Keratinocyte (primary cell): ENCODE data around the gene RAET1G. TPM values are rescaled to one million over a fixed set of nuclear protein-coding genes. Genes with fewer than 3 reads are reported as not detected.

Source experiments
- DNase-seq: peaks from one replicate; pipeline ENCODE4 v3.0.0-alpha.2; 2011; ENCODE audit warnings: low read depth, missing footprints, low spot score
- FAIRE-seq: peaks from 2 replicates; lab custom pipeline; 2011; peaks lifted over from hg19 to GRCh38; lab: Jason Lieb, UNC
- H2AFZ ChIP-seq: 2 replicates; pipeline ENCODE4 v1.6.0; 2012; ENCODE audit warnings: low read length, control low read depth, inconsistent platforms; ENCODE audit not compliant: control insufficient read depth
- H3K27ac ChIP-seq: 2 replicates; pipeline ENCODE4 v1.5.1; 2011; ENCODE audit warnings: low read length; ENCODE audit not compliant: control insufficient read depth, insufficient read depth
- H3K27me3 ChIP-seq: 3 replicates; pipeline ENCODE4 v1.6.0; 2011; ENCODE audit warnings: low read length; ENCODE audit not compliant: control insufficient read depth, insufficient read depth; ENCODE audit errors: extremely low read depth
- H3K36me3 ChIP-seq, 2 experiments: 2 replicates in 1 of 2; 3 replicates in 1 of 2; pipeline ENCODE4 v1.5.1; 2011; ENCODE audit warnings: low read length in 2 of 2, mild to moderate bottlenecking in 1 of 2; ENCODE audit not compliant: control insufficient read depth in 2 of 2, insufficient read depth in 2 of 2; ENCODE audit errors: extremely low read depth in 1 of 2
- H3K4me1 ChIP-seq: 3 replicates; pipeline ENCODE4 v1.5.1; 2011; ENCODE audit warnings: low read length; ENCODE audit not compliant: control insufficient read depth, insufficient read depth; ENCODE audit errors: extremely low read depth
- H3K4me2 ChIP-seq: 3 replicates; pipeline ENCODE4 v1.6.0; 2011; ENCODE audit warnings: low read depth, low read length; ENCODE audit not compliant: control insufficient read depth, insufficient read depth; ENCODE audit errors: extremely low read depth
- H3K4me3 ChIP-seq, 3 experiments: fragments of 200-600 bp in 1 of 3; sonication (generic) in 1 of 3; 2 replicates in 2 of 3; 3 replicates in 1 of 3; pipeline ENCODE4 v1.5.1; 2011 to 2016; ENCODE audit warnings: low read length in 3 of 3, mild to moderate bottlenecking in 3 of 3, control low read depth in 2 of 3, inconsistent platforms in 1 of 3, low read depth in 1 of 3, mixed read lengths in 1 of 3, mixed run types in 1 of 3, moderate library complexity in 1 of 3; ENCODE audit not compliant: control insufficient read depth in 2 of 3, insufficient read depth in 2 of 3; ENCODE audit errors: extremely low read depth in 1 of 3
- H3K79me2 ChIP-seq: 2 replicates; pipeline ENCODE4 v1.6.0; 2012; ENCODE audit warnings: low read length; ENCODE audit not compliant: control insufficient read depth, insufficient read depth
- H3K9ac ChIP-seq: 3 replicates; pipeline ENCODE4 v1.6.0; 2011; ENCODE audit warnings: low read length; ENCODE audit not compliant: control insufficient read depth, insufficient read depth; ENCODE audit errors: extremely low read depth
- H3K9me1 ChIP-seq: 3 replicates; pipeline ENCODE4 v1.6.0; 2011; ENCODE audit warnings: low read length; ENCODE audit not compliant: control insufficient read depth, insufficient read depth; ENCODE audit errors: extremely low read depth
- H3K9me3 ChIP-seq: 2 replicates; pipeline ENCODE4 v1.5.1; 2012; ENCODE audit warnings: low read depth, low read length; ENCODE audit not compliant: control insufficient read depth
- H4K20me1 ChIP-seq: 3 replicates; pipeline ENCODE4 v1.6.0; 2011; ENCODE audit warnings: low read length; ENCODE audit not compliant: control insufficient read depth, insufficient read depth; ENCODE audit errors: extremely low read depth
- EZH2 ChIP-seq: IDR thresholded peaks from one replicate; pipeline ENCODE4 v1.6.1; 2012; ENCODE audit warnings: inconsistent platforms, mild to moderate bottlenecking, low read length, moderate library complexity
- dilution Hi-C: fragments of 300-500 bp; cut with MboI; formaldehyde crosslinking; loops from one replicate; pipeline ENCODE4 v1.7.0; 2020; ENCODE audit warnings: low sequenced_read_pairs; ENCODE audit not compliant: extremely low pct_ligation_motif_present
- polyA plus RNA-seq, 5 experiments: library from polyadenylated mRNA; depleted of rRNA in 3 of 5; stranded (reverse) in 3 of 5; stranded (forward) in 1 of 5; unstranded in 1 of 5; fragments of >200 nt; gene quantifications; 1 replicate in 1 of 5; 2 replicates in 3 of 5; 3 replicates in 1 of 5; pipeline versions ENCODE4 v1.2.1 to v1.2.3, GENCODE V29; 2011 to 2012; ENCODE audit warnings: missing spikeins in 2 of 5, low read depth in 1 of 5, low replicate concordance in 1 of 5
- TF ChIP-seq, protein P1 (sequence below), 3 experiments: IDR thresholded peaks in 1 of 3; conservative IDR thresholded peaks in 1 of 3; optimal IDR thresholded peaks in 1 of 3; 2 replicates in 2 of 3; 3 replicates in 1 of 3; pipeline versions ENCODE3 to v1.5.1; 2011; ENCODE audit warnings: low read length in 3 of 3, mild to moderate bottlenecking in 3 of 3, moderate library complexity in 2 of 3, control low read depth in 1 of 3, inconsistent platforms in 1 of 3; ENCODE audit not compliant: insufficient read depth in 2 of 3; ENCODE audit errors: extremely low read depth in 1 of 3

The RAET1G gene
- polyA plus RNA-seq, 1 donor (not counting 4 experiments of a cell fraction or from before 2014, with no cell fraction given): 16.4 TPM

- Histone ChIP-seq H3K9ac (no peak overlapping the region), H3K9me3 (no peaks in the 10 kb centered on the region), H4K20me1 (no peaks in the 10 kb centered on the region), H3K4me3 (peak overlapping the region in 1 of 3 experiments; percentile 11), H3K36me3 (no peaks in the 10 kb centered on the region), H2AFZ (peak overlapping the region; percentile 23), H3K4me1 (peaks cover 48% of the 10 kb centered on the region), H3K27me3 (no peaks in the 10 kb centered on the region), H3K79me2 (no peaks in the 10 kb centered on the region), H3K27ac (no peak overlapping the region), H3K4me2 (peak overlapping the region; percentile 70), H3K9me1 (no peaks in the 10 kb centered on the region)
- no peak for DNase-seq
- dilution Hi-C loops: no loop called here
- TF ChIP-seq, protein P1, sequence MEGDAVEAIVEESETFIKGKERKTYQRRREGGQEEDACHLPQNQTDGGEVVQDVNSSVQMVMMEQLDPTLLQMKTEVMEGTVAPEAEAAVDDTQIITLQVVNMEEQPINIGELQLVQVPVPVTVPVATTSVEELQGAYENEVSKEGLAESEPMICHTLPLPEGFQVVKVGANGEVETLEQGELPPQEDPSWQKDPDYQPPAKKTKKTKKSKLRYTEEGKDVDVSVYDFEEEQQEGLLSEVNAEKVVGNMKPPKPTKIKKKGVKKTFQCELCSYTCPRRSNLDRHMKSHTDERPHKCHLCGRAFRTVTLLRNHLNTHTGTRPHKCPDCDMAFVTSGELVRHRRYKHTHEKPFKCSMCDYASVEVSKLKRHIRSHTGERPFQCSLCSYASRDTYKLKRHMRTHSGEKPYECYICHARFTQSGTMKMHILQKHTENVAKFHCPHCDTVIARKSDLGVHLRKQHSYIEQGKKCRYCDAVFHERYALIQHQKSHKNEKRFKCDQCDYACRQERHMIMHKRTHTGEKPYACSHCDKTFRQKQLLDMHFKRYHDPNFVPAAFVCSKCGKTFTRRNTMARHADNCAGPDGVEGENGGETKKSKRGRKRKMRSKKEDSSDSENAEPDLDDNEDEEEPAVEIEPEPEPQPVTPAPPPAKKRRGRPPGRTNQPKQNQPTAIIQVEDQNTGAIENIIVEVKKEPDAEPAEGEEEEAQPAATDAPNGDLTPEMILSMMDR (optimal IDR thresholded peaks at IDR 0.05 in 1 of 3, IDR thresholded peaks at IDR 0.05 in 1 of 3, conservative IDR thresholded peaks at IDR 0.05 in 1 of 3; ENCODE audit: extremely low read depth in 1 of 3, insufficient read depth in 2 of 3, low read length in 3 of 3): no peak
- TF ChIP-seq EZH2: no peak
- no peak for FAIRE-seq
Observed at GRCh38 chr6:149884617-149885016, 38.3 kb downstream of the RAET1G start.

GRCh38 chr6:149884215-149884614, 38.7 kb downstream of the RAET1G start:
- Histone ChIP-seq H2AFZ (peak overlapping the region; percentile 25), H3K79me2 (no peaks in the 10 kb centered on the region), H3K9ac (peak overlapping the region; percentile 23), H3K27me3 (no peaks in the 10 kb centered on the region), H3K4me1 (peaks cover 44% of the 10 kb centered on the region), H3K9me3 (no peaks in the 10 kb centered on the region), H4K20me1 (no peaks in the 10 kb centered on the region), H3K36me3 (no peaks in the 10 kb centered on the region), H3K4me2 (peak overlapping the region; percentile 70), H3K9me1 (no peaks in the 10 kb centered on the region), H3K4me3 (peak overlapping the region in 1 of 3 experiments; percentile 11), H3K27ac (no peak overlapping the region)
- no peak for TF ChIP-seq EZH2
- TF ChIP-seq, protein P1 (optimal IDR thresholded peaks at IDR 0.05 in 1 of 3, IDR thresholded peaks at IDR 0.05 in 1 of 3, conservative IDR thresholded peaks at IDR 0.05 in 1 of 3; ENCODE audit: extremely low read depth in 1 of 3, insufficient read depth in 2 of 3, low read length in 3 of 3): peak in 2 of 3 experiments; percentile 38 to 40
- FAIRE-seq: peak; percentile 85
- dilution Hi-C loops: no loop called here
- DNase-seq: no peak
